Mesothelial cell of epicardium (in vitro differentiated cells): ENCODE results near the gene HACD1. TPM values are rescaled to one million over a fixed set of nuclear protein-coding genes. Genes with fewer than 3 reads are reported as not detected.

Source experiments
- DNase-seq, 2 experiments: peaks; one replicate each; pipeline ENCODE4 v3.0.0; 2021; ENCODE audit warnings: low spot score in 2 of 2; ENCODE audit not compliant: unreplicated experiment in 2 of 2
- H3K27ac Mint-ChIP-seq: 2 replicates; pipeline ENCODE4 v1.8.0; 2021; ENCODE audit warnings: mixed read lengths
- H3K27me3 Mint-ChIP-seq: 2 replicates; pipeline ENCODE4 v1.8.0; 2021; ENCODE audit warnings: low read depth, mixed read lengths
- H3K36me3 Mint-ChIP-seq: 2 replicates; pipeline ENCODE4 v1.8.0; 2021; ENCODE audit warnings: mixed read lengths
- H3K4me1 Mint-ChIP-seq: 2 replicates; pipeline ENCODE4 v1.8.0; 2021; ENCODE audit warnings: mixed read lengths
- H3K4me3 Mint-ChIP-seq: 2 replicates; pipeline ENCODE4 v1.8.0; 2021; ENCODE audit warnings: mild to moderate bottlenecking, moderate library complexity, mixed read lengths
- H3K9me3 Mint-ChIP-seq: 2 replicates; pipeline ENCODE4 v1.8.0; 2021; ENCODE audit warnings: mixed read lengths
- total RNA-seq: library from RNA; stranded (reverse); gene quantifications from 3 replicates; pipeline ENCODE4 v1.2.1, GENCODE V29; 2021
- TF ChIP-seq, protein P1 (sequence below): fragments of 200-600 bp; sonication (generic); IDR thresholded peaks from one replicate; pipeline ENCODE4 v1.5.0; 2021; ENCODE audit warnings: antibody characterized with exemption; ENCODE audit not compliant: unreplicated experiment

Gene HACD1
- total RNA-seq, 1 donor from 2014 or later = 14.7 TPM

DNA sequence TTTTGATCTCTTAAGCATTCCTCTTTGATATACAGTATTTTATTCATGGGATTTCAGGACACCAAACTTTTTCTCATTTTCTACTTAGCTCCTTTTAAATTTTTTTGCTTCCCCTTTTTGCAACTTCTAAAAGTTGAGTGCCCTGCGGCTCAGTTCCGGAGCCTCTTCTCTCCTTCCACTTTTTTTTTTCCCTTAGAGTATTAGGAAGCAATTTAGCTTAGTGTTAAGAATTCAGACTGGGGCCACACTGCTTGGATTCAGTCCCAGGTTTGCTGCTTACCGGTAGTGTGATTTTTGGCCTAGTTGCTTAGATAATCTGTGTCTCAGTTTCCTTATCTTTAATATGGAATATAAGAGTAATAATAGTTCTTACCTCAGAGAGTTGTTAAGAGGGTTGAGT lies 30.2 kb upstream of the HACD1 start:
- TF ChIP-seq, protein P1, sequence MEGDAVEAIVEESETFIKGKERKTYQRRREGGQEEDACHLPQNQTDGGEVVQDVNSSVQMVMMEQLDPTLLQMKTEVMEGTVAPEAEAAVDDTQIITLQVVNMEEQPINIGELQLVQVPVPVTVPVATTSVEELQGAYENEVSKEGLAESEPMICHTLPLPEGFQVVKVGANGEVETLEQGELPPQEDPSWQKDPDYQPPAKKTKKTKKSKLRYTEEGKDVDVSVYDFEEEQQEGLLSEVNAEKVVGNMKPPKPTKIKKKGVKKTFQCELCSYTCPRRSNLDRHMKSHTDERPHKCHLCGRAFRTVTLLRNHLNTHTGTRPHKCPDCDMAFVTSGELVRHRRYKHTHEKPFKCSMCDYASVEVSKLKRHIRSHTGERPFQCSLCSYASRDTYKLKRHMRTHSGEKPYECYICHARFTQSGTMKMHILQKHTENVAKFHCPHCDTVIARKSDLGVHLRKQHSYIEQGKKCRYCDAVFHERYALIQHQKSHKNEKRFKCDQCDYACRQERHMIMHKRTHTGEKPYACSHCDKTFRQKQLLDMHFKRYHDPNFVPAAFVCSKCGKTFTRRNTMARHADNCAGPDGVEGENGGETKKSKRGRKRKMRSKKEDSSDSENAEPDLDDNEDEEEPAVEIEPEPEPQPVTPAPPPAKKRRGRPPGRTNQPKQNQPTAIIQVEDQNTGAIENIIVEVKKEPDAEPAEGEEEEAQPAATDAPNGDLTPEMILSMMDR = no peak
- no peaks in the 10 kb centered on the region for H3K27me3 Mint-ChIP-seq
- no peaks in the 10 kb centered on the region for H3K9me3 Mint-ChIP-seq
- H3K4me1 Mint-ChIP-seq = peaks cover 56% of the 10 kb centered on the region
- no peak for DNase-seq
- peaks cover 1% of the 10 kb centered on the region for H3K36me3 Mint-ChIP-seq
- peak overlapping the region; percentile 41 for H3K27ac Mint-ChIP-seq
- no peak overlapping the region for H3K4me3 Mint-ChIP-seq

DNA sequence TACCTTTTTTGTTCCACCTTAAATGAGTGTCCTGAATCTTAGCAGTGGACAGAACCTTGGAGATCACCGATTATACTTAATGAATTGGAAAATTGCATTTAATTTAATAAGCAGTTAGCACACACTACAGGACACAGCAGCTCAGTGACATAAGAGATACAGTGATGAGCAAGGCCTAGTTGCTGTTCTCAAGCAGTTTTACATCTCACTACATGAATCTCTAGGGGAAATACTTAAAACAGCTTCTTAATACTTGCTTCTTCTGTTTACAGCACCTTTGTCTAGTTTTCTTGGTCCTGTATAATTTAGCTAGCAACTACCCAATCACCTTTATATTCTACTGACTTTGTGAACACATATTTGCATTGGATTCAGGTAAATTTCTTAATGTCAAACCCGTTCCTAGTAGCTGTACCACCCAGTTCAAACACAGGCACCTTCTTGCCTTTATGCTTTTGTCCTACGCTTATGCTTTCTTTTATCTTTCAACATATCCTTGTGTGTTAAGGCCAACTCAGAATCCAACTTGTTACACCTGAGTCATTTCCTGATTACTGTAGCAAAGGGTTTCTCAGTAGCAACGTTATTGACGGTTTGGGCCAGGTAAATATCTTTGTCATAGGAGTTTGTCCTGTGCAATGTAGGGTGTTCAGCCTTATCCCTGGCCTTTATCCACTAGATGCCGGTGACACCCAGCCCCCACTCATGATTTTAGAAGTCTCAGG lies 28.6 kb upstream of the HACD1 start:
- TF ChIP-seq, protein P1 = no peak
- Mint-ChIP-seq H3K36me3 (peaks cover 1% of the 10 kb centered on the region), H3K27me3 (no peaks in the 10 kb centered on the region), H3K4me3 (peak overlapping the region; percentile 90), H3K4me1 (peaks cover 41% of the 10 kb centered on the region), H3K9me3 (no peaks in the 10 kb centered on the region), H3K27ac (peak overlapping the region; percentile 100)
- DNase-seq = no peak

DNA sequence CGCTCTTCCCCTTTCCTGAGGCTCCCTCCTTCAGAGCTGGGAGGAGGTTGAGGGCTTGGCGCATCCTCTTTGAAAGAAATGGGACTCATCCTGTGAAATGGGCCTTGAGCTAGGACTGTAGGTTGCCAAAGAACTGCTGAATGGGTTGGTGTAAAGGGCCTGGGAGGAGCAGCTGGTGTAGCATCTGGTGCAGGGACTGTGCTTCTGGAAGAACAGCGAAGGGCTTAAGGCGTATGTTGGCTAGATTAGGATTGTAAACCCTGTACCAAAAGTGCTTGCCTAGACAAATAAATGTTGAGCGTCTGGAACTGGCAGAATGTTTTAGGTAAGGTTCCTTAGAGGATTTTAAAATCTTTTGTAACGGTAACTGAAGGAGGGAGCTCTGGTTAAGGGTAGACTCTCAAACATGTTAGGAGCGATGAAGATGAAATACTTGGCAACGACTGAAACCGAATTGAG lies 27.3 kb upstream of the HACD1 start:
- Mint-ChIP-seq H3K36me3 (peaks cover 1% of the 10 kb centered on the region), H3K27me3 (no peaks in the 10 kb centered on the region), H3K9me3 (peaks cover 6% of the 10 kb centered on the region), H3K27ac (peak overlapping the region; percentile 100), H3K4me3 (peak overlapping the region; percentile 90), H3K4me1 (peaks cover 30% of the 10 kb centered on the region)
- DNase-seq = no peak
- TF ChIP-seq, protein P1 = no peak

DNA sequence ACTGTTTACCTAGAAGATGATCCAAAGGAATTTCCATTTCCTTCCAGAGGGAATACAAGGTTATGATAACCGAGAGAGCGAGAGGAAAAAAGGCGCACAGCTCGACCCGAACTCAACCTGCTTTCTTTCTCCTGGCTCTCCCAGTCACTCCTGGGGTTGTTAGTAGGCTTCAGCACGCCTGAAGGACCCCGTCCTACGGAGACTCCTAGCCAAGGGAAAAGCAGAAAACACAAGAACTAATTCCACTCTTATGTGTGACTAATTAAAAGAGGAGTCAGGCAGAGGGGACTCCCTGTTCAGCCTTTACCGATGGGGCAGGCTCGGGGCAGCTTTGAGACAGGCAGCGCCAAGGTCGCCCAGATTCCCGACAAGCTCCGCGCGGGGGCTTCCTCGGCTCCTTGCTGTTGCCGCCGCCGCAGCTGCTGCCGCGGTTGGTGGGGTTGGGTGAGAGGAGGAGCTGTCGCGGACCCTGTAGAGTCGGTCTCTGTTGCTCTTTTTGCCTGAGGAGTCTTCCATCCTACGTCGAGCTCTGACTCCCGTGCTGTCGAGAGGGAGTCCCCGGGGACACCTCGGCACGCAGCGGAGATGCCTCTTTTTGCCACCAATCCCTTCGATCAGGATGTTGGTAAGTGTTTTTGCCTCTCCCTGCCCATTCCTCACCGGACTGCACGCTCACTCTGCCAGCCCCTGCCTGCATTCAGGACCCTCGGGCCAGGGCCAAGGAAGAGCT lies 26.7 kb upstream of the HACD1 start, which contains the start of gene STAM:
Gene STAM (plus strand): TSS at position 397 of the 730 bp plus-strand sequence. CDS start 189 bp downstream, at position 586.
- Mint-ChIP-seq H3K9me3 (peaks cover 6% of the 10 kb centered on the region), H3K27me3 (no peaks in the 10 kb centered on the region), H3K4me1 (peaks cover 30% of the 10 kb centered on the region), H3K4me3 (peak within 1 kb of the TSS; percentile 90), H3K27ac (peak within 1 kb of the TSS; percentile 100), H3K36me3 (no peaks in the 10 kb centered on the region)
- TF ChIP-seq, protein P1 = no peak
- DNase-seq = peak; percentile 86 to 91

DNA sequence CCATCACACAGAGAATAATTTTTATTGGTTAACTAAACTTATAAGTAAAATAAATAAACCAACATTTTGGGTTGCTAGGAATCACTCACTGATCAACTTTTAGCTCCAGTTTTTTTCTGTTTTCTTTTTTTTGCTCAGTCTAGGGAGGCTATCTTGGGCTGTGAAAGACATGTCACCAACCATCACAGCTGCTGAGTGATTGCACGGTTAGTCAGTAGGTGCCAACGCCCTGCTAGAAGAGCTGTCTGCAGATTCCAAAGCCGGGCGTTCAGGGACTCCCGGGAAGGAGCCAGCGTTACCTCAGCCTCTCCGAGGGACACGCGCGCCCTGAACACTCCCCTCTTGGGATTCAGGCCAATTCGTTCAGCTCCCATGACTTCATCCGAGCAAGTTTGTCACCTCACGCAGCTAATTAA lies 26.2 kb upstream of the HACD1 start:
- Mint-ChIP-seq H3K4me3 (peak overlapping the region; percentile 90), H3K27ac (peak overlapping the region; percentile 100), H3K9me3 (peaks cover 6% of the 10 kb centered on the region), H3K27me3 (no peaks in the 10 kb centered on the region), H3K4me1 (peaks cover 30% of the 10 kb centered on the region), H3K36me3 (no peaks in the 10 kb centered on the region)
- TF ChIP-seq, protein P1 = no peak
- no peak for DNase-seq
